Glomerular endothelial cell (primary cell): Measurements from ENCODE around the gene ADD2. TPM values are rescaled to one million over a fixed set of nuclear protein-coding genes. Genes with fewer than 3 reads are reported as not detected.

ENCODE experiments used
- DNase-seq: peaks from one replicate; pipeline ENCODE4 v3.0.0-alpha.2; 2011; ENCODE audit warnings: low read depth, low spot score; ENCODE audit errors: extremely low read depth
- total RNA-seq: library from RNA; depleted of rRNA; stranded (reverse); fragments of >200 nt; gene quantifications from 2 replicates; pipeline ENCODE4 v1.2.3, GENCODE V29; 2015

ADD2 gene
- total RNA-seq, 1 donor from 2014 or later, result 0.47 TPM

- no peak for DNase-seq
Observed at GRCh38 chr2:70608373-70608772, 159.6 kb downstream of the ADD2 start.

GRCh38 chr2:70607121-70607561, 160.9 kb downstream of the ADD2 start:
- no peak for DNase-seq

Other genes with a start within 250 kb of the ADD2 start
- gene TGFA, start 214.4 kb downstream of the ADD2 start, total RNA-seq, result 0.93 and 3.7 TPM in 2 replicates
- gene FIGLA, start 22.4 kb upstream of the ADD2 start, total RNA-seq, result not detected in 2 replicates
- 0.18 TPM in 1 of 2 replicates, not detected in the other for gene CLEC4F, start 52.4 kb upstream of the ADD2 start, total RNA-seq
- gene CD207, start 67.6 kb upstream of the ADD2 start, total RNA-seq, result not detected in 2 replicates
- 0.48 and 0.53 TPM in 2 replicates for gene VAX2, start 132.4 kb upstream of the ADD2 start, total RNA-seq
- gene ATP6V1B1, start 167.7 kb upstream of the ADD2 start, total RNA-seq, result not detected in 2 replicates
- 0.34 and 0.53 TPM in 2 replicates for gene ANKRD53, start 210.4 kb upstream of the ADD2 start, total RNA-seq
- gene TEX261, start 226.7 kb upstream of the ADD2 start, total RNA-seq, result 43.7 and 50.2 TPM in 2 replicates